Placental epithelial cell (primary cell): ENCODE measurements around the gene LYPLAL1. TPM values are rescaled to one million over a fixed set of nuclear protein-coding genes. Genes with fewer than 3 reads are reported as not detected.

ENCODE experiments used
- total RNA-seq: library from RNA; depleted of rRNA; stranded (reverse); fragments of >200 nt; gene quantifications from 2 replicates; pipeline ENCODE4 v1.2.3, GENCODE V29; 2012

Gene LYPLAL1
- total RNA-seq: 9.7 and 13.0 TPM in 2 replicates

GRCh38 chr1:219173758-219174459 is at the start of gene LYPLAL1:
TSS of gene LYPLAL1 (plus strand) at chr1:219173878. CDS start at chr1:219173891, 13 bp downstream.

